IMR-90 (cell line): ENCODE results near the gene RPS27A. TPM values are rescaled to one million over a fixed set of nuclear protein-coding genes. Genes with fewer than 3 reads are reported as not detected.
"Not testable (repeated sequence)": the region's sequence is repeated elsewhere in the genome, so short reads cannot be mapped to it uniquely, and the experiment has no call there.

Source experiments
- ATAC-seq: fragments of 200-7000 bp; cut with Tn5 transposase; 2 replicates; pipeline ENCODE4 v1.9.1; 2020; ENCODE audit warnings: low read depth, mild to moderate bottlenecking, moderate library complexity
- BruUV-seq: library from RNA; stranded (reverse); fragments of 400-500 nt; replicated peaks from 2 replicates; lab custom pipeline; 2021; lab: Mats Ljungman, UMichigan
- CTCF ChIA-PET: fragments of 300-600 bp; formaldehyde crosslinking; extraction: SDS; loops from one replicate; lab custom pipeline; 2021; ENCODE audit warnings: antibody characterized with exemption; lab: Yijun Ruan, JAX
- POLR2A ChIA-PET: fragments of 300-600 bp; sonication (Branson Sonifier 250); formaldehyde crosslinking; loops from one replicate; lab custom pipeline; 2022; ENCODE audit warnings: antibody characterized with exemption; ENCODE audit not compliant: unreplicated experiment; lab: Charles Lee
- DNase-seq: peaks from one replicate; pipeline ENCODE4 v3.0.0; 2013
- H2AFZ ChIP-seq: replicated peaks from 2 replicates; pipeline ENCODE3; 2013; ENCODE audit warnings: low read length, mild to moderate bottlenecking; ENCODE audit not compliant: poor library complexity
- H2AK5ac ChIP-seq: 2 replicates; pipeline ENCODE4 v1.6.1; 2013; ENCODE audit warnings: low read depth, low read length, inconsistent platforms
- H2AK9ac ChIP-seq: replicated peaks from 2 replicates; pipeline ENCODE3; 2013; ENCODE audit warnings: mild to moderate bottlenecking, low read depth, low read length, moderate library complexity; ENCODE audit not compliant: poor library complexity
- H2BK120ac ChIP-seq: 2 replicates; pipeline ENCODE4 v1.6.1; 2013; ENCODE audit warnings: low read depth, low read length, inconsistent platforms
- H2BK15ac ChIP-seq: 3 replicates; pipeline ENCODE4 v1.6.1; 2013; ENCODE audit warnings: low read depth, low read length, inconsistent platforms
- H2BK20ac ChIP-seq: 2 replicates; pipeline ENCODE4 v1.6.1; 2013; ENCODE audit warnings: low read depth, mild to moderate bottlenecking, inconsistent platforms, low read length, moderate library complexity
- H2BK5ac ChIP-seq: 2 replicates; pipeline ENCODE4 v1.6.1; 2013; ENCODE audit warnings: mild to moderate bottlenecking, low read depth, low read length, inconsistent platforms; ENCODE audit not compliant: poor library complexity, severe bottlenecking
- H3K14ac ChIP-seq: replicated peaks from 2 replicates; pipeline ENCODE4 v1.6.1; 2013; ENCODE audit warnings: low read depth, low read length, inconsistent platforms
- H3K18ac ChIP-seq: 2 replicates; pipeline ENCODE4 v1.6.1; 2013; ENCODE audit warnings: low read depth, low read length, control low read depth
- H3K23ac ChIP-seq: 2 replicates; pipeline ENCODE4 v1.6.1; 2013; ENCODE audit warnings: low read depth, low read length, inconsistent platforms
- H3K27ac ChIP-seq: 2 replicates; pipeline ENCODE4 v1.5.1; 2013; ENCODE audit warnings: mild to moderate bottlenecking, control low read depth, low read length; ENCODE audit not compliant: insufficient read depth
- H3K27me3 ChIP-seq: 2 replicates; pipeline ENCODE4 v1.6.1; 2013; ENCODE audit warnings: low read length; ENCODE audit not compliant: control insufficient read depth, insufficient read depth
- H3K36me3 ChIP-seq: 2 replicates; pipeline ENCODE4 v1.6.1; 2013; ENCODE audit warnings: low read length, mixed read lengths; ENCODE audit not compliant: control insufficient read depth, insufficient read depth
- H3K4ac ChIP-seq: 2 replicates; pipeline ENCODE4 v1.6.1; 2013; ENCODE audit warnings: low read depth, low read length, inconsistent platforms
- H3K4me1 ChIP-seq: 2 replicates; pipeline ENCODE4 v1.6.1; 2013; ENCODE audit warnings: low read length, mixed read lengths; ENCODE audit not compliant: control insufficient read depth, insufficient read depth
- H3K4me2 ChIP-seq: 2 replicates; pipeline ENCODE4 v1.6.1; 2013; ENCODE audit warnings: low read depth, mild to moderate bottlenecking, control low read depth, low read length, moderate library complexity
- H3K4me3 ChIP-seq: 2 replicates; pipeline ENCODE4 v1.5.1; 2013; ENCODE audit warnings: low read depth, mild to moderate bottlenecking, control low read depth, low read length, moderate library complexity; ENCODE audit not compliant: insufficient read depth
- H3K56ac ChIP-seq: 2 replicates; pipeline ENCODE4 v1.6.1; 2013; ENCODE audit warnings: low read length, inconsistent platforms; ENCODE audit not compliant: insufficient read depth; ENCODE audit errors: extremely low read depth
- H3K79me1 ChIP-seq, 2 experiments: 2 replicates each; pipeline ENCODE4 v1.6.1; 2013; ENCODE audit warnings: low read length in 2 of 2, inconsistent platforms in 1 of 2, low read depth in 1 of 2
- H3K9ac ChIP-seq: 2 replicates; pipeline ENCODE4 v1.6.1; 2013; ENCODE audit warnings: low read depth, low read length, control low read depth
- H3K9me1 ChIP-seq: 2 replicates; pipeline ENCODE4 v1.6.1; 2013; ENCODE audit warnings: low read length, inconsistent platforms; ENCODE audit not compliant: insufficient read depth
- H3K9me3 ChIP-seq: 2 replicates; pipeline ENCODE4 v1.6.1; 2013; ENCODE audit warnings: low read length; ENCODE audit not compliant: control insufficient read depth, insufficient read depth
- H4K20me1 ChIP-seq: 2 replicates; pipeline ENCODE4 v1.6.1; 2013; ENCODE audit warnings: low read length, inconsistent platforms; ENCODE audit not compliant: insufficient read depth
- H4K5ac ChIP-seq: 2 replicates; pipeline ENCODE4 v1.6.1; 2013; ENCODE audit warnings: mild to moderate bottlenecking, low read depth, low read length, control low read depth
- H4K8ac ChIP-seq, 2 experiments: 2 replicates each; pipeline ENCODE4 v1.6.1; 2013; ENCODE audit warnings: low read depth in 2 of 2, low read length in 2 of 2, control low read depth in 1 of 2, inconsistent platforms in 1 of 2
- H4K91ac ChIP-seq: 2 replicates; pipeline ENCODE4 v1.6.1; 2013; ENCODE audit warnings: low read depth, low read length, inconsistent platforms; ENCODE audit not compliant: insufficient read depth
- WGBS, 2 experiments: methylation state at CpG; one replicate each; pipeline versions ENCODE4 v1.1.5 to v1.1.7; 2013; ENCODE audit warnings: missing lambda C conversion rate in 2 of 2; ENCODE audit not compliant: insufficient read length in 1 of 2; ENCODE audit errors: extremely low coverage in 2 of 2; 5-methylcytosine and 5-hydroxymethylcytosine counted together
- dilution Hi-C: fragments of 300-500 bp; cut with HindIII; formaldehyde crosslinking; loops from one replicate; pipeline ENCODE4 v1.14.3; 2018; ENCODE audit warnings: low sequenced_read_pairs; ENCODE audit not compliant: unreplicated experiment
- in situ Hi-C: fragments of 300-500 bp; cut with MboI; formaldehyde crosslinking; loops from 3 replicates; pipeline ENCODE4 v1.14.3; 2019; ENCODE audit warnings: low sequenced_read_pairs, inconsistent platforms, mixed read lengths
- intact Hi-C: fragments of 100-400 bp; cut with micrococcal nuclease; formaldehyde crosslinking; loops from 2 replicates; pipeline ENCODE4 v1.10.0; 2022
- polyA plus RNA-seq, 3 experiments: library from polyadenylated mRNA; depleted of rRNA; stranded (reverse); fragments of >200 nt; gene quantifications; 2 replicates each; pipeline ENCODE4 v1.2.3, GENCODE V29; 2012; ENCODE audit warnings: low replicate concordance in 1 of 3
- total RNA-seq: library from RNA; depleted of rRNA; stranded (reverse); fragments of >200 nt; gene quantifications from 2 replicates; pipeline ENCODE4 v1.2.3, GENCODE V29; 2012

RPS27A gene
- total and polyA plus RNA-seq, 2 of the 4 experiments (the other 2 are of a cell fraction), result 496 to 1,421 TPM

DNA sequence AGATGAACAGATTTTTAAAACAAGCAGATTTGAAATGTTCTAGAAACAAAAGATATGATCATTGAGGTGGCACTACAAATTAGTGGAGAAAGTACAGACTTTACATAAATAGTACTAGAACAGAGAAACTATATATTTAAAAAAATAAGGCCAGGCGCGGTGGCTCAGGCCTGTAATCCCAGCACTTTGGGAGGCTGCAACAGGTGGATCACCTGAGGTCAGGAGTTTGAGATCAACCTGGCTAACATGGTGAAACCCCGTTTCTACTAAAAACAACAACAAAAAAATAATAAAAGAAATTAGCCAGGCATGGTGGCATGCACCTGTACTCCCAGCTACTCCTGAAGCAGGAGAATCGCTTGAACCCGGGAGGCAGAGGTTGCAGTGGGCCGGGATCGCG, 45.7 kb upstream of the RPS27A start:
- ATAC-seq, H3K9me3 ChIP-seq, H2BK120ac ChIP-seq, DNase-seq, H3K23ac ChIP-seq, H3K4ac ChIP-seq, H3K9me1 ChIP-seq, CTCF ChIA-PET, H3K4me1 ChIP-seq, H3K9ac ChIP-seq, H3K18ac ChIP-seq, H3K27ac ChIP-seq, intact Hi-C loops, H2BK20ac ChIP-seq, H4K5ac ChIP-seq, H3K27me3 ChIP-seq, H2BK15ac ChIP-seq, H3K4me2 ChIP-seq, H4K8ac ChIP-seq, H3K4me3 ChIP-seq, BruUV-seq, H4K91ac ChIP-seq, H2AK5ac ChIP-seq, POLR2A ChIA-PET, H3K14ac ChIP-seq, H2BK5ac ChIP-seq, H4K20me1 ChIP-seq, H3K36me3 ChIP-seq, H2AFZ ChIP-seq, H3K79me1 ChIP-seq, H3K56ac ChIP-seq, H2AK9ac ChIP-seq, dilution Hi-C loops: not testable (repeated sequence)
- WGBS, 2 experiments, result 100% methylated on average over 2 of the region's 8 CpGs; no CpG with 5 or more reads in 1 of the 2 experiments
- in situ Hi-C loops, result loop anchor here (10.0 to 25.0 kb wide), 2 partner anchors 442 to 1050 kb away; no protein-coding TSS in a partner anchor

- H3K4ac ChIP-seq, H4K20me1 ChIP-seq, H3K56ac ChIP-seq, H3K4me1 ChIP-seq, DNase-seq, H3K9me3 ChIP-seq, H3K79me1 ChIP-seq, H3K9me1 ChIP-seq, H3K14ac ChIP-seq, ATAC-seq, H3K18ac ChIP-seq, H4K91ac ChIP-seq, H3K36me3 ChIP-seq, H2BK15ac ChIP-seq, POLR2A ChIA-PET, H4K8ac ChIP-seq, H3K9ac ChIP-seq, CTCF ChIA-PET, H3K4me3 ChIP-seq, H2AFZ ChIP-seq, H2AK5ac ChIP-seq, intact Hi-C loops, H2AK9ac ChIP-seq, H2BK120ac ChIP-seq, H2BK5ac ChIP-seq, BruUV-seq, H3K4me2 ChIP-seq, H3K27ac ChIP-seq, dilution Hi-C loops, H2BK20ac ChIP-seq, H4K5ac ChIP-seq, H3K27me3 ChIP-seq, H3K23ac ChIP-seq: not testable (repeated sequence)
- in situ Hi-C loops, result loop anchor here (25.0 kb wide), 1 partner anchor 1055 kb away; no protein-coding TSS in a partner anchor
- no CpG with 5 or more reads among the region's 2 CpGs for WGBS, 2 experiments
These were observed 40.6 kb upstream of the RPS27A start for GRCh38 chr2:55191888-55192287.
